Chondrocyte (in vitro differentiated cells): ENCODE results near the gene FBXL22. TPM values are rescaled to one million over a fixed set of nuclear protein-coding genes. Genes with fewer than 3 reads are reported as not detected.
"Not testable (repeated sequence)": the region's sequence is repeated elsewhere in the genome, so short reads cannot be mapped to it uniquely, and the experiment has no call there.

ENCODE experiments used
- DNase-seq: peaks from one replicate; pipeline ENCODE4 v3.0.0; 2021; ENCODE audit warnings: mixed read lengths, low spot score
- H3K27ac Mint-ChIP-seq: one replicate; pipeline ENCODE4 v1.8.0; 2021; ENCODE audit warnings: mild to moderate bottlenecking, moderate library complexity, mixed read lengths; ENCODE audit not compliant: unreplicated experiment
- H3K27me3 Mint-ChIP-seq: 2 replicates; pipeline ENCODE4 v1.8.0; 2021; ENCODE audit warnings: low read depth, mixed read lengths
- H3K36me3 Mint-ChIP-seq: 2 replicates; pipeline ENCODE4 v1.8.0; 2021; ENCODE audit warnings: low read depth, mixed read lengths
- H3K4me1 Mint-ChIP-seq: 2 replicates; pipeline ENCODE4 v1.8.0; 2021; ENCODE audit warnings: low read depth, mild to moderate bottlenecking, mixed read lengths
- H3K4me3 Mint-ChIP-seq: one replicate; pipeline ENCODE4 v1.8.0; 2021; ENCODE audit warnings: mild to moderate bottlenecking, moderate library complexity, mixed read lengths; ENCODE audit not compliant: unreplicated experiment
- H3K9me3 Mint-ChIP-seq: 2 replicates; pipeline ENCODE4 v1.8.0; 2021; ENCODE audit warnings: low read depth, mixed read lengths
- total RNA-seq: library from RNA; stranded (reverse); gene quantifications from 3 replicates; pipeline ENCODE4 v1.2.1, GENCODE V29; 2021
- TF ChIP-seq, protein P1 (sequence below): fragments of 200-600 bp; sonication (generic); IDR thresholded peaks from 2 replicates; pipeline ENCODE4 v1.5.0; 2021; ENCODE audit warnings: antibody characterized with exemption, mild to moderate bottlenecking, moderate library complexity

FBXL22 gene
- total RNA-seq, 1 donor from 2014 or later, result 3.9 TPM

DNA sequence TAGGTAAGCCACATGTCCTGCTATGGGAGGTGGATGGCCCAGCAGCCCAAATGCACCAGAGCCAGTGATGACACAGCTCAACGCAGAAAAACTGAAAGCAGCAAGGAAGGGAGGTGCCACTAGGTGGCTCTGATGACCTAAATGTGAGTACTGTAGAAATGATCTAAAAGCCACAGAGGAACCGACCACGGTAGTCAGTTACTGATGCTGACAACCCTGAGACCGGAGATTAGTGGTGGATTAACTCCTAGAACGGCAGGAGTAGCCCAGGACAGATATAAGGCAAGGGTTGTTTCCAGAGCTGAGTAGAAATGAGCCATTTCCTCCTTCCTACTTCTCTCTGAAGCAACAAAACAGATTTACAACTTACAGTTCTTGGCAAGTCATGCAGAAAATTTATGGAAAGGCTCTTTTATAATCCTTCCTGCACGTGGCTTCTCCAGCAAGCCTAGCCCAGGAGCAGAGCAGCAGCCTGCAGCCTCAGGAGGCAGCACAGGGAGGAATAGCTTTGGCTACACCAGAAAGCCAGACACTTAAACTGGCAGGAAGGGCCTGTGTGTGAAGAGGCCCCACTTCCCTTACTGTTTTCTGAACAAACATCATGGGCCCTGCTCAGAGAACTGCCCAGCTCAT, 13.1 kb downstream of the FBXL22 start:
- Mint-ChIP-seq H3K9me3 (no peaks in the 10 kb centered on the region), H3K27me3 (no peaks in the 10 kb centered on the region), H3K4me1 (peaks cover 21% of the 10 kb centered on the region), H3K4me3 (peak overlapping the region; percentile 11), H3K27ac (peak overlapping the region; percentile 96), H3K36me3 (peaks cover 22% of the 10 kb centered on the region)
- TF ChIP-seq, protein P1, sequence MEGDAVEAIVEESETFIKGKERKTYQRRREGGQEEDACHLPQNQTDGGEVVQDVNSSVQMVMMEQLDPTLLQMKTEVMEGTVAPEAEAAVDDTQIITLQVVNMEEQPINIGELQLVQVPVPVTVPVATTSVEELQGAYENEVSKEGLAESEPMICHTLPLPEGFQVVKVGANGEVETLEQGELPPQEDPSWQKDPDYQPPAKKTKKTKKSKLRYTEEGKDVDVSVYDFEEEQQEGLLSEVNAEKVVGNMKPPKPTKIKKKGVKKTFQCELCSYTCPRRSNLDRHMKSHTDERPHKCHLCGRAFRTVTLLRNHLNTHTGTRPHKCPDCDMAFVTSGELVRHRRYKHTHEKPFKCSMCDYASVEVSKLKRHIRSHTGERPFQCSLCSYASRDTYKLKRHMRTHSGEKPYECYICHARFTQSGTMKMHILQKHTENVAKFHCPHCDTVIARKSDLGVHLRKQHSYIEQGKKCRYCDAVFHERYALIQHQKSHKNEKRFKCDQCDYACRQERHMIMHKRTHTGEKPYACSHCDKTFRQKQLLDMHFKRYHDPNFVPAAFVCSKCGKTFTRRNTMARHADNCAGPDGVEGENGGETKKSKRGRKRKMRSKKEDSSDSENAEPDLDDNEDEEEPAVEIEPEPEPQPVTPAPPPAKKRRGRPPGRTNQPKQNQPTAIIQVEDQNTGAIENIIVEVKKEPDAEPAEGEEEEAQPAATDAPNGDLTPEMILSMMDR, result peak; percentile 91
- no peak for DNase-seq

DNA sequence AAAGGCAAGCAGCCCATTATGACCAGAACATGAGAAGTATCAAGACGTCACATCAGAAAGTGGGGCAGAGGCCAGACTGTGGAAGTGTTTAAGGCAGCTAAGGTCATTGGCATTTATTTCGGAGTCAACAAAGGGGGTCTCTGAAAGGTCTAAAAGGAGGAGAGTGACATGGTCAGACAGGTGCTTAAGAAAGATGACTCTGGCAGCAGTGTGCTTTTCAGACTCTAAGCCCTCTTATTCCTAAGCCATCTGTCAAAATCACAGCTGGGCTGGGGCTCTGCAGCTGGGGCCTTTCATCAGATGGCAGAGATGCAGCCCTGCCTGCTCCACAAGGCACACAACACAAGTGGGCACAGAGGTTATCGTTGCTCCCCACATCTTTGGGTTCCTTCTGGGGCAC, 14.0 kb downstream of the FBXL22 start:
- H3K9me3 Mint-ChIP-seq, result no peaks in the 10 kb centered on the region
- no peaks in the 10 kb centered on the region for H3K27me3 Mint-ChIP-seq
- peak overlapping the region; percentile 96 for H3K27ac Mint-ChIP-seq
- peaks cover 27% of the 10 kb centered on the region for H3K36me3 Mint-ChIP-seq
- no peak for DNase-seq
- H3K4me1 Mint-ChIP-seq, result peaks cover 21% of the 10 kb centered on the region
- TF ChIP-seq, protein P1, result no peak
- no peak overlapping the region for H3K4me3 Mint-ChIP-seq

DNA sequence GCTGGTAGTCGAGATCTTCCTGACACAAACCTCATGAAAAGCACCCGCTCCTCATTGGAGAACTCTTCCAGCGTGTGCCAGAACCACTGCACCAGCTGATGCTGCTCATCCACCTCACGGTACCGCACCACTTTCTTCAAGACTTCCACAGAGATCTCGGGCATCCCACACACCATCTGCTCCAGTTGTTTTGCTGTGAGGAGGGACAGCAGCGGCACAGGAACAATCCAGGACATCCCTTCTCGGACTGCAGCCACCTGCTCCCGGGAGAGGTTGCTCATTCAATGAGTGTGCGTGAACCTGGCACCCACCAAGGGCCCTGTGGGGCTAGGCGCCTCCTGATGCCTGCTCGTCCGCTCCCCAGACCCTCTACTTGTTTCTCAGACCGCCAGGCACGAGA, 15.1 kb downstream of the FBXL22 start:
- no peak for DNase-seq
- Mint-ChIP-seq H3K36me3 (peaks cover 27% of the 10 kb centered on the region), H3K27me3 (no peaks in the 10 kb centered on the region), H3K9me3 (no peaks in the 10 kb centered on the region), H3K4me1 (peaks cover 21% of the 10 kb centered on the region), H3K4me3 (no peak overlapping the region), H3K27ac (peak overlapping the region; percentile 30)
- TF ChIP-seq, protein P1, result no peak

DNA sequence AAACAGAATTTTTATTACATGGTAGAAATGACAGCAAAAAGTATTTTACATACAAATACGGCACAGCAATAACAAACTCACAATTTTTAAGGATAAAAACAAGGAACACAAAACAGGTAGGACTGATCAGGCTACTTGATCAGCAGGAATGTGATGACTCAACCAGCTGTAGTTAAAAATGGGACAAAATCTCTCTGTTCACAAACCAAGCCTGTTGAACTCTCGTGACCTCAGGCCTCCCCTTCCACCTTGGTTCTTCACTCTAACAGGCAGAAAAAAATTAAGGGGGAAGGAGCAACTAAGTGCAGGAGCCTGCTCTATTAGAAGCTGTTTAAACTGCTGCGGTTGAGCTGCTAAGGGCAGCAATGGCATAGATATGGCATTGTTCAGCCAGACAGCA, 18.7 kb downstream of the FBXL22 start:
- Mint-ChIP-seq H3K27ac (no peak overlapping the region), H3K36me3 (peaks cover 25% of the 10 kb centered on the region), H3K4me3 (no peak overlapping the region), H3K4me1 (peaks cover 11% of the 10 kb centered on the region), H3K9me3 (peaks cover 3% of the 10 kb centered on the region), H3K27me3 (no peaks in the 10 kb centered on the region)
- TF ChIP-seq, protein P1, result no peak
- DNase-seq, result no peak

DNA sequence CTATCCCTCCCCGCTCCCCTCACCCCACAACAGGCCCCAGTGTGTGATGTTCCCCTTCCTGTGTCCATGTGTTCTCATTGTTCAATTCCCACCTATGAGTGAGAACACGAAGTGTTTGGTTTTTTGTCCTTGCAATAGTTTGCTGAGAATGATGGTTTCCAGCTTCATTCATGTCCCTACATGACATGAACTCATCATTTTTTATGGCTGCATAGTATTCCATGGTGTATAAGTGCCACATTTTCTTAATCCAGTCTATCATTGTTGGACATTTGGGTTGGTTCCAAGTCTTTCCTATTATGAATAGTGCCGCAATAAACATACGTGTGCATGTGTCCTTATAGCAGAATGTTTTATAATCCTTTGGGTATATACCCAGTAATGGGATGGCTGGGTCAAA, 20.0 kb downstream of the FBXL22 start:
- H3K27ac Mint-ChIP-seq, H3K4me3 Mint-ChIP-seq, H3K4me1 Mint-ChIP-seq, H3K9me3 Mint-ChIP-seq, DNase-seq, H3K27me3 Mint-ChIP-seq: not testable (repeated sequence)
- H3K36me3 Mint-ChIP-seq, result peaks cover 33% of the 10 kb centered on the region

DNA sequence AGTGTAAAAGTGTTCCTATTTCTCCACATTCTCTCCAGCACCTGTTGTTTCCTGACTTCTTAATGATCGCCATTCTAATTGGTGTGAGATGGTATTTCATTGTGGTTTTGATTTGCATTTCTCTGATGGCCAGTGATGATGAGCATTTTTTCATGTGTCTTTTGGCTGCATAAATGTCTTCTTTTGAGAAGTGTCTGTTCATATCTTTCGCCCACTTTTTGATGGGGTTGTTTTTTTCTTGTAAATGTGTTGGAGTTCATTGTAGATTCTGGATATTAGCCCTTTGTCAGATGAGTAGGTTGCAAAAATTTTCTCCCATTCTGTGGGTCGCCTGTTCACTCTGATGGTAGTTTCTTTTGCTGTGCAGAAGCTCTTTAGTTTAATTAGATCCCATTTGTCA, 20.4 kb downstream of the FBXL22 start:
- not testable (repeated sequence) for H3K27me3 Mint-ChIP-seq

DNA sequence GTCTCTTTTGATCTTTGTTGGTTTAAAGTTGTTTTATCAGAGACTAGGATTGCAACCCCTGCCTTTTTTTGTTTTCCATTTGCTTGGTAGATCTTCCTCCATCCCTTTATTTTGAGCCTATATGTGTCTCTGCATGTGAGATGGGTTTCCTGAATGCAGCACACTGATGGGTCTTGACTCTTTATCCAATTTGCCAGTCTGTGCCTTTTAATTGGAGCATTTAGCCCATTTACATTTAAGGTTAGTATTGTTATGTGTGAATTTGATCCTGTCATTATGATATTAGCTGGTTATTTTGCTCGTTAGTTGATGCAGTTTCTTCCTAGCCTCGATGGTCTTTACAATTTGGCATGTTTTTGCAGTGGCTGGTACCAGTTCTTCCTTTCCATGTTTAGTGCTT, 23.6 kb downstream of the FBXL22 start:
- not testable (repeated sequence) for H3K4me3 Mint-ChIP-seq, DNase-seq, H3K9me3 Mint-ChIP-seq, H3K27me3 Mint-ChIP-seq, H3K27ac Mint-ChIP-seq, H3K4me1 Mint-ChIP-seq
- H3K36me3 Mint-ChIP-seq, result peaks cover 38% of the 10 kb centered on the region

More for the DNA sequence above, 20.4 kb downstream of the FBXL22 start:
- not testable (repeated sequence) for H3K27ac Mint-ChIP-seq, H3K9me3 Mint-ChIP-seq, DNase-seq, H3K4me3 Mint-ChIP-seq, H3K4me1 Mint-ChIP-seq
- H3K36me3 Mint-ChIP-seq, result peaks cover 34% of the 10 kb centered on the region
